GM23338 (cell line): ENCODE data around the gene ZNF189. TPM values are rescaled to one million over a fixed set of nuclear protein-coding genes. Genes with fewer than 3 reads are reported as not detected.

Experiments used
- ATAC-seq: fragments of 200-7000 bp; cut with Tn5 transposase; 3 replicates; pipeline ENCODE4 v1.9.1; 2020
- DNase-seq: peaks from one replicate; pipeline ENCODE4 v3.0.0-alpha.2; 2015; ENCODE audit warnings: low spot score
- H2AFZ ChIP-seq: fragments of 200-600 bp; sonication (generic); 2 replicates; pipeline ENCODE4 v1.8.0; 2016; ENCODE audit warnings: antibody characterized with exemption, mild to moderate bottlenecking, moderate library complexity
- H3F3A ChIP-seq: fragments of 200-600 bp; sonication (generic); replicated peaks from 2 replicates; pipeline ENCODE4 v1.8.0; 2017; ENCODE audit warnings: antibody characterized with exemption, mixed run types, low read depth
- H3K27ac ChIP-seq: fragments of 200-600 bp; sonication (generic); 2 replicates; pipeline ENCODE4 v1.6.1; 2016; ENCODE audit warnings: low read depth
- H3K27me3 ChIP-seq: fragments of 200-600 bp; sonication (generic); 2 replicates; pipeline ENCODE4 v1.8.0; 2016; ENCODE audit warnings: mild to moderate bottlenecking, mixed run types, moderate library complexity; ENCODE audit not compliant: insufficient read depth
- H3K36me3 ChIP-seq: fragments of 200-600 bp; sonication (generic); 2 replicates; pipeline ENCODE4 v1.8.0; 2016; ENCODE audit warnings: mild to moderate bottlenecking; ENCODE audit not compliant: insufficient read depth
- H3K4me1 ChIP-seq: fragments of 200-600 bp; sonication (generic); 2 replicates; pipeline ENCODE4 v1.8.0; 2016; ENCODE audit warnings: mild to moderate bottlenecking, moderate library complexity; ENCODE audit not compliant: insufficient read depth
- H3K4me2 ChIP-seq: fragments of 200-600 bp; sonication (generic); 2 replicates; pipeline ENCODE4 v1.7.1; 2017; ENCODE audit warnings: mixed run types
- H3K4me3 ChIP-seq: fragments of 200-600 bp; sonication (generic); 2 replicates; pipeline ENCODE4 v1.6.1; 2016; ENCODE audit warnings: mixed run types
- H3K79me2 ChIP-seq: fragments of 200-600 bp; sonication (generic); replicated peaks from 2 replicates; pipeline ENCODE4 v1.8.0; 2017; ENCODE audit warnings: mild to moderate bottlenecking; ENCODE audit not compliant: insufficient read depth
- H3K9me2 ChIP-seq: fragments of 200-600 bp; sonication (generic); 2 replicates; pipeline ENCODE4 v1.8.0; 2017; ENCODE audit not compliant: insufficient read depth
- H4K20me1 ChIP-seq: fragments of 200-600 bp; sonication (generic); replicated peaks from 2 replicates; pipeline ENCODE4 v1.8.0; 2017; ENCODE audit warnings: mild to moderate bottlenecking; ENCODE audit not compliant: insufficient read depth
- H3K27ac Mint-ChIP-seq: 2 replicates; pipeline ENCODE4 v1.8.0; 2020; ENCODE audit warnings: inconsistent platforms, mild to moderate bottlenecking, moderate library complexity, mixed read lengths
- H3K27me3 Mint-ChIP-seq: 3 replicates; pipeline ENCODE4 v1.8.0; 2022; ENCODE audit warnings: low read depth, mild to moderate bottlenecking, moderate library complexity, mixed read lengths, inconsistent platforms; ENCODE audit not compliant: insufficient read depth, poor library complexity
- H3K36me3 Mint-ChIP-seq: 3 replicates; pipeline ENCODE4 v1.8.0; 2021; ENCODE audit warnings: low read depth, mild to moderate bottlenecking, inconsistent platforms, moderate library complexity, mixed read lengths
- H3K4me1 Mint-ChIP-seq: 3 replicates; pipeline ENCODE4 v1.8.0; 2020; ENCODE audit warnings: mild to moderate bottlenecking, inconsistent platforms, mixed read lengths
- H3K4me3 Mint-ChIP-seq: 3 replicates; pipeline ENCODE4 v1.8.0; 2021; ENCODE audit warnings: moderate library complexity, mild to moderate bottlenecking, inconsistent platforms, mixed read lengths
- H3K9me3 Mint-ChIP-seq: 3 replicates; pipeline ENCODE4 v1.8.0; 2020; ENCODE audit warnings: moderate library complexity, mild to moderate bottlenecking, inconsistent platforms, mixed read lengths
- EZH2 ChIP-seq: fragments of 200-600 bp; sonication (generic); IDR thresholded peaks from one replicate; pipeline ENCODE4 v1.8.0; 2017; ENCODE audit warnings: antibody characterized with exemption, mild to moderate bottlenecking, low read depth; ENCODE audit not compliant: unreplicated experiment
- NANOG ChIP-seq: IDR thresholded peaks from 2 replicates; pipeline ENCODE4 v1.6.1; 2016; ENCODE audit warnings: antibody characterized with exemption, borderline replicate concordance
- POLR2AphosphoS5 ChIP-seq: IDR thresholded peaks from 2 replicates; pipeline ENCODE4 v1.6.1; 2016; ENCODE audit warnings: antibody characterized with exemption, low read depth
- ZNF114 ChIP-seq: fragments of 250-450 bp; sonication (Bioruptor Pico); IDR thresholded peaks from 2 replicates; pipeline ENCODE4 v1.5.0; 2020; ENCODE audit warnings: mild to moderate bottlenecking, moderate library complexity
- ZNF331 ChIP-seq: fragments of 250-450 bp; sonication (Bioruptor Pico); IDR thresholded peaks from 2 replicates; pipeline ENCODE4 v1.5.0; 2020; ENCODE audit warnings: low read depth, mild to moderate bottlenecking, moderate library complexity
- polyA plus RNA-seq: library from polyadenylated mRNA; unstranded; fragments of >200 nt; fragmentation: Nextera tagmentation; extraction: Ambion mirVana; gene quantifications from 2 replicates; pipeline ENCODE4 v1.2.1, GENCODE V29; 2016
- total RNA-seq: library from RNA; depleted of rRNA; stranded (reverse); fragments of >200 nt; shearing (Covaris generic); gene quantifications from 2 replicates; pipeline ENCODE4 v1.2.3, GENCODE V29; 2014
- TF ChIP-seq, protein P1 (sequence below): fragments of 250-450 bp; sonication (Bioruptor Pico); IDR thresholded peaks from 2 replicates; pipeline ENCODE4 v1.5.0; 2020; ENCODE audit warnings: mild to moderate bottlenecking, moderate library complexity
- TF ChIP-seq, protein P2 (sequence below): IDR thresholded peaks from one replicate; pipeline ENCODE4 v1.6.1; 2018; ENCODE audit warnings: antibody characterized with exemption; ENCODE audit not compliant: unreplicated experiment

Gene ZNF189
- total and polyA plus RNA-seq, 2 experiments from 2014 or later = 5.8 to 10.6 TPM

DNA sequence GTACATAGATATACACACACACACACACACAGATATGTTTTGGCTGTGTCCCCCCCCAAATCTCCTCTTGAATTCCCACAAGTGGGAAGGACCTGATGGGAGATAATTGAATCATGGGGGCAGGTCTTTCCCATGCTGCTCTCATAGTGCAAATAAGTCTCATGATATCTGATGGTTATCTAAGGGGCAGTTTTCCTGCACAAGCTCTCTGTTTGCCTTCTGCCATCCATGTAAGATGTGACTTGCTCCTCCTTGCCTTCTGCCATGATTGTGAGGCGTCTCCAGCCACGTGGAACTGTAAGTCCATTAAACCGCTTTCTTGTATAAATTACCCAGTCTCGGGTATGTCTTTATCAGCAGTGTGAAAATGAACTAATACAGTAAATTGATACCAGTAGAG, 52.8 kb downstream of the ZNF189 start (continued):
- TF ChIP-seq, protein P1, sequence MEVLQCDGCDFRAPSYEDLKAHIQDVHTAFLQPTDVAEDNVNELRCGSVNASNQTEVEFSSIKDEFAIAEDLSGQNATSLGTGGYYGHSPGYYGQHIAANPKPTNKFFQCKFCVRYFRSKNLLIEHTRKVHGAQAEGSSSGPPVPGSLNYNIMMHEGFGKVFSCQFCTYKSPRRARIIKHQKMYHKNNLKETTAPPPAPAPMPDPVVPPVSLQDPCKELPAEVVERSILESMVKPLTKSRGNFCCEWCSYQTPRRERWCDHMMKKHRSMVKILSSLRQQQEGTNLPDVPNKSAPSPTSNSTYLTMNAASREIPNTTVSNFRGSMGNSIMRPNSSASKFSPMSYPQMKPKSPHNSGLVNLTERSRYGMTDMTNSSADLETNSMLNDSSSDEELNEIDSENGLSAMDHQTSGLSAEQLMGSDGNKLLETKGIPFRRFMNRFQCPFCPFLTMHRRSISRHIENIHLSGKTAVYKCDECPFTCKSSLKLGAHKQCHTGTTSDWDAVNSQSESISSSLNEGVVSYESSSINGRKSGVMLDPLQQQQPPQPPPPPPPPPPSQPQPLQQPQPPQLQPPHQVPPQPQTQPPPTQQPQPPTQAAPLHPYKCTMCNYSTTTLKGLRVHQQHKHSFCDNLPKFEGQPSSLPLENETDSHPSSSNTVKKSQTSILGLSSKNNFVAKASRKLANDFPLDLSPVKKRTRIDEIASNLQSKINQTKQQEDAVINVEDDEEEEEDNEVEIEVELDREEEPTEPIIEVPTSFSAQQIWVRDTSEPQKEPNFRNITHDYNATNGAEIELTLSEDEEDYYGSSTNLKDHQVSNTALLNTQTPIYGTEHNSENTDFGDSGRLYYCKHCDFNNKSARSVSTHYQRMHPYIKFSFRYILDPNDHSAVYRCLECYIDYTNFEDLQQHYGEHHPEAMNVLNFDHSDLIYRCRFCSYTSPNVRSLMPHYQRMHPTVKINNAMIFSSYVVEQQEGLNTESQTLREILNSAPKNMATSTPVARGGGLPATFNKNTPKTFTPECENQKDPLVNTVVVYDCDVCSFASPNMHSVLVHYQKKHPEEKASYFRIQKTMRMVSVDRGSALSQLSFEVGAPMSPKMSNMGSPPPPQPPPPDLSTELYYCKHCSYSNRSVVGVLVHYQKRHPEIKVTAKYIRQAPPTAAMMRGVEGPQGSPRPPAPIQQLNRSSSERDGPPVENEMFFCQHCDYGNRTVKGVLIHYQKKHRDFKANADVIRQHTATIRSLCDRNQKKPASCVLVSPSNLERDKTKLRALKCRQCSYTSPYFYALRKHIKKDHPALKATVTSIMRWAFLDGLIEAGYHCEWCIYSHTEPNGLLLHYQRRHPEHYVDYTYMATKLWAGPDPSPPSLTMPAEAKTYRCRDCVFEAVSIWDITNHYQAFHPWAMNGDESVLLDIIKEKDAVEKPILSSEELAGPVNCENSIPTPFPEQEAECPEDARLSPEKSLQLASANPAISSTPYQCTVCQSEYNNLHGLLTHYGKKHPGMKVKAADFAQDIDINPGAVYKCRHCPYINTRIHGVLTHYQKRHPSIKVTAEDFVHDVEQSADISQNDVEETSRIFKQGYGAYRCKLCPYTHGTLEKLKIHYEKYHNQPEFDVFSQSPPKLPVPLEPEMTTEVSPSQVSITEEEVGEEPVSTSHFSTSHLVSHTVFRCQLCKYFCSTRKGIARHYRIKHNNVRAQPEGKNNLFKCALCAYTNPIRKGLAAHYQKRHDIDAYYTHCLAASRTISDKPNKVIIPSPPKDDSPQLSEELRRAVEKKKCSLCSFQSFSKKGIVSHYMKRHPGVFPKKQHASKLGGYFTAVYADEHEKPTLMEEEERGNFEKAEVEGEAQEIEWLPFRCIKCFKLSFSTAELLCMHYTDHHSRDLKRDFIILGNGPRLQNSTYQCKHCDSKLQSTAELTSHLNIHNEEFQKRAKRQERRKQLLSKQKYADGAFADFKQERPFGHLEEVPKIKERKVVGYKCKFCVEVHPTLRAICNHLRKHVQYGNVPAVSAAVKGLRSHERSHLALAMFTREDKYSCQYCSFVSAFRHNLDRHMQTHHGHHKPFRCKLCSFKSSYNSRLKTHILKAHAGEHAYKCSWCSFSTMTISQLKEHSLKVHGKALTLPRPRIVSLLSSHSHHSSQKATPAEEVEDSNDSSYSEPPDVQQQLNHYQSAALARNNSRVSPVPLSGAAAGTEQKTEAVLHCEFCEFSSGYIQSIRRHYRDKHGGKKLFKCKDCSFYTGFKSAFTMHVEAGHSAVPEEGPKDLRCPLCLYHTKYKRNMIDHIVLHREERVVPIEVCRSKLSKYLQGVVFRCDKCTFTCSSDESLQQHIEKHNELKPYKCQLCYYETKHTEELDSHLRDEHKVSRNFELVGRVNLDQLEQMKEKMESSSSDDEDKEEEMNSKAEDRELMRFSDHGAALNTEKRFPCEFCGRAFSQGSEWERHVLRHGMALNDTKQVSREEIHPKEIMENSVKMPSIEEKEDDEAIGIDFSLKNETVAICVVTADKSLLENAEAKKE (CRISPR knock-in tag) = no peak
- TF ChIP-seq ZNF331 (CRISPR knock-in tag) = no peak

DNA sequence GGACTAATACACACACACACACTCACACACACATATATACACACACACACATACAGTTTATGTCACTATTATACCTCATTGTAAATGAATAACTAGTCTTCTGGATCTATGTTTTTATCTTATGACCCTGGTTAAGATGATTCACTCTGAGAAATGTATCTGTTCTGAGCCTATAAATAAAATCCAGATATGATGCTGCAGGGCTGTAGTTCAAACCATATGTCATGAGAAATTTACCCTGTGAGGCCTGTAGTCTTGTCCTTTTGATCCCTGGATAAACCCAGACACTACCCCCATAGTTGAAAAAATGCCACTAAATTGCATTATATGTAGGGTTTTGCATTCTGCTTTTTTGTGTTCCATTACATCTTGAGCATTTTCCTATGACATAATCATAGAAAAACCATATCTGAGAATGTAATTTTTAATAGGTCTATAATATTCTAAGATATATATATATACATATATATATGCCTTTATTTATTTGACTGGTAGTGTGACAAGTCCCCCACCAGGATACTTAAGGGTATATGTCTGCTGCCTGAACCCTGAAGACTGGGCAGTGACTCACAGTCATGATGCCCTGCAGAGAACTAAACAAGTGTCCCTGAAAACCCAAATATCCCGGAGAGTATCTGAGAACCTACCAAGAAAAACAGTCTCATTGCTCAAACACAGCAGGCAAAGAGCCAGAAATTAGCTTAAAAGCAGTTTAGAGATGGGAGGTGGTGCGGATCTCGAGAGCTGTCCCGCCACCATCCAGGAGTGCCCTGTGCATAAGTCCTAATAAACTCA, 55.3 kb downstream of the ZNF189 start:
- Histone ChIP-seq H4K20me1 (no peaks in the 10 kb centered on the region), H3F3A (no peaks in the 10 kb centered on the region), H3K4me3 (no peak overlapping the region), H3K27ac (no peak overlapping the region), H3K27me3 (no peaks in the 10 kb centered on the region), H3K79me2 (no peaks in the 10 kb centered on the region), H3K4me2 (no peak overlapping the region), H3K36me3 (no peaks in the 10 kb centered on the region), H3K9me2 (peaks cover 3% of the 10 kb centered on the region; the same call in 1 of the 2 replicates), H2AFZ (no peak overlapping the region), H3K4me1 (peaks cover 16% of the 10 kb centered on the region)
- H3K27ac Mint-ChIP-seq = no peak overlapping the region
- H3K4me1 Mint-ChIP-seq = peaks cover 22% of the 10 kb centered on the region
- ATAC-seq (no peak), DNase-seq (no peak)
- peaks cover 22% of the 10 kb centered on the region for H3K36me3 Mint-ChIP-seq
- H3K27me3 Mint-ChIP-seq = no peaks in the 10 kb centered on the region
- peaks cover 22% of the 10 kb centered on the region for H3K9me3 Mint-ChIP-seq
- H3K4me3 Mint-ChIP-seq = no peak overlapping the region
- TF ChIP-seq NANOG = no peak
- TF ChIP-seq, protein P2, sequence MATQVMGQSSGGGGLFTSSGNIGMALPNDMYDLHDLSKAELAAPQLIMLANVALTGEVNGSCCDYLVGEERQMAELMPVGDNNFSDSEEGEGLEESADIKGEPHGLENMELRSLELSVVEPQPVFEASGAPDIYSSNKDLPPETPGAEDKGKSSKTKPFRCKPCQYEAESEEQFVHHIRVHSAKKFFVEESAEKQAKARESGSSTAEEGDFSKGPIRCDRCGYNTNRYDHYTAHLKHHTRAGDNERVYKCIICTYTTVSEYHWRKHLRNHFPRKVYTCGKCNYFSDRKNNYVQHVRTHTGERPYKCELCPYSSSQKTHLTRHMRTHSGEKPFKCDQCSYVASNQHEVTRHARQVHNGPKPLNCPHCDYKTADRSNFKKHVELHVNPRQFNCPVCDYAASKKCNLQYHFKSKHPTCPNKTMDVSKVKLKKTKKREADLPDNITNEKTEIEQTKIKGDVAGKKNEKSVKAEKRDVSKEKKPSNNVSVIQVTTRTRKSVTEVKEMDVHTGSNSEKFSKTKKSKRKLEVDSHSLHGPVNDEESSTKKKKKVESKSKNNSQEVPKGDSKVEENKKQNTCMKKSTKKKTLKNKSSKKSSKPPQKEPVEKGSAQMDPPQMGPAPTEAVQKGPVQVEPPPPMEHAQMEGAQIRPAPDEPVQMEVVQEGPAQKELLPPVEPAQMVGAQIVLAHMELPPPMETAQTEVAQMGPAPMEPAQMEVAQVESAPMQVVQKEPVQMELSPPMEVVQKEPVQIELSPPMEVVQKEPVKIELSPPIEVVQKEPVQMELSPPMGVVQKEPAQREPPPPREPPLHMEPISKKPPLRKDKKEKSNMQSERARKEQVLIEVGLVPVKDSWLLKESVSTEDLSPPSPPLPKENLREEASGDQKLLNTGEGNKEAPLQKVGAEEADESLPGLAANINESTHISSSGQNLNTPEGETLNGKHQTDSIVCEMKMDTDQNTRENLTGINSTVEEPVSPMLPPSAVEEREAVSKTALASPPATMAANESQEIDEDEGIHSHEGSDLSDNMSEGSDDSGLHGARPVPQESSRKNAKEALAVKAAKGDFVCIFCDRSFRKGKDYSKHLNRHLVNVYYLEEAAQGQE = no peak
- TF ChIP-seq POLR2AphosphoS5 = no peak
- TF ChIP-seq EZH2 = no peak
- no peak for TF ChIP-seq ZNF114 (CRISPR knock-in tag)
